Activated naive CD8-positive, alpha-beta T cell treated with anti-CD3 and anti-CD28 coated beads, Interleukin-2, amount 50 U/mL, for 24 hours (primary cell): ENCODE results near the gene TULP3.

Experiments used
- ATAC-seq: fragments of 150-1000 bp; cut with Tn5 transposase; one replicate; pipeline ENCODE4 v1.10.0; 2021
- DNase-seq: peaks from one replicate; pipeline ENCODE4 v3.0.0; 2021
- H3K27ac Mint-ChIP-seq: one replicate; pipeline ENCODE4 v1.8.0; 2021; ENCODE audit warnings: mild to moderate bottlenecking, mixed read lengths
- H3K27me3 Mint-ChIP-seq: one replicate; pipeline ENCODE4 v1.8.0; 2021; ENCODE audit warnings: mixed read lengths
- H3K36me3 Mint-ChIP-seq: one replicate; pipeline ENCODE4 v1.8.0; 2021; ENCODE audit warnings: low read depth, mixed read lengths
- H3K4me1 Mint-ChIP-seq: one replicate; pipeline ENCODE4 v1.8.0; 2021; ENCODE audit warnings: mixed read lengths
- H3K4me3 Mint-ChIP-seq: one replicate; pipeline ENCODE4 v1.8.0; 2021; ENCODE audit warnings: mild to moderate bottlenecking, moderate library complexity, mixed read lengths
- H3K9me3 Mint-ChIP-seq: one replicate; pipeline ENCODE4 v1.8.0; 2021; ENCODE audit warnings: mixed read lengths

TULP3 gene

GRCh38 chr12:2960390-2960956 is 69.8 kb downstream of the TULP3 start:
- H3K4me1 Mint-ChIP-seq: peaks cover 16% of the 10 kb centered on the region
- no peaks in the 10 kb centered on the region for H3K36me3 Mint-ChIP-seq
- peaks cover 63% of the 10 kb centered on the region for H3K27me3 Mint-ChIP-seq
- H3K4me3 Mint-ChIP-seq: peak overlapping the region; percentile 69
- H3K27ac Mint-ChIP-seq: no peak overlapping the region
- DNase-seq (peak; percentile 5), ATAC-seq (peak; percentile 49)
- no peaks in the 10 kb centered on the region for H3K9me3 Mint-ChIP-seq

GRCh38 chr12:2960996-2961616 is 70.4 kb downstream of the TULP3 start:
- DNase-seq (no peak), ATAC-seq (no peak)
- Mint-ChIP-seq H3K27me3 (peaks cover 60% of the 10 kb centered on the region), H3K9me3 (no peaks in the 10 kb centered on the region), H3K4me1 (peaks cover 16% of the 10 kb centered on the region), H3K4me3 (peak overlapping the region; percentile 69), H3K27ac (no peak overlapping the region), H3K36me3 (no peaks in the 10 kb centered on the region)

DNA sequence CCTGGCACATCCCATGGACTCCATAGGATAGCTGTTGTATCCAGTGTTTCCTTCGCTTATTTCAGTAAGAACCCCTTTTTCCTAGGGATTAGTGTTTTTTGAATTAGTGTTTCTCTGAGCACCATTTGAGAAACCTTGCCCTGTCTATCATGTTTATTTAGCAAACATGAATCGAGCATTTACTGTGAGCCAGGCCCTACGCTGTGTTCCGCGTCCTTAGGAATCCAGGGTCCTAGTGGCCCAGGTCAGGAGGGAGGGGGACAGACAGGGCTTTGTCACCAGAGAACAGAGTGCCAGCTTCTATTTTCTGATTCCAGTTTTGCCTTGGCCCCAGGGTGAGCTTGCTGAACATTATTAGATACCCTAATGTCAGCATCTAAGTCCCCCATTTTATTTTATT is 71.0 kb downstream of the TULP3 start:
- DNase-seq (no peak), ATAC-seq (no peak)
- no peaks in the 10 kb centered on the region for H3K36me3 Mint-ChIP-seq
- H3K9me3 Mint-ChIP-seq: no peaks in the 10 kb centered on the region
- H3K27ac Mint-ChIP-seq: no peak overlapping the region
- H3K27me3 Mint-ChIP-seq: peaks cover 55% of the 10 kb centered on the region
- H3K4me1 Mint-ChIP-seq: peaks cover 16% of the 10 kb centered on the region
- no peak overlapping the region for H3K4me3 Mint-ChIP-seq

- ATAC-seq (no peak), DNase-seq (no peak)
- Mint-ChIP-seq H3K9me3 (no peaks in the 10 kb centered on the region), H3K27me3 (peaks cover 41% of the 10 kb centered on the region), H3K4me3 (no peak overlapping the region), H3K36me3 (no peaks in the 10 kb centered on the region), H3K27ac (no peak overlapping the region), H3K4me1 (peaks cover 16% of the 10 kb centered on the region)
These were observed 72.6 kb downstream of the TULP3 start for GRCh38 chr12:2963154-2963759.

- no peaks in the 10 kb centered on the region for H3K36me3 Mint-ChIP-seq
- H3K9me3 Mint-ChIP-seq: no peaks in the 10 kb centered on the region
- no peak for DNase-seq
- H3K4me3 Mint-ChIP-seq: no peak overlapping the region
- H3K4me1 Mint-ChIP-seq: peaks cover 12% of the 10 kb centered on the region
- peaks cover 37% of the 10 kb centered on the region for H3K27me3 Mint-ChIP-seq
- no peak overlapping the region for H3K27ac Mint-ChIP-seq
- ATAC-seq: no peak
These were observed 73.1 kb downstream of the TULP3 start for GRCh38 chr12:2963760-2964292.

DNA sequence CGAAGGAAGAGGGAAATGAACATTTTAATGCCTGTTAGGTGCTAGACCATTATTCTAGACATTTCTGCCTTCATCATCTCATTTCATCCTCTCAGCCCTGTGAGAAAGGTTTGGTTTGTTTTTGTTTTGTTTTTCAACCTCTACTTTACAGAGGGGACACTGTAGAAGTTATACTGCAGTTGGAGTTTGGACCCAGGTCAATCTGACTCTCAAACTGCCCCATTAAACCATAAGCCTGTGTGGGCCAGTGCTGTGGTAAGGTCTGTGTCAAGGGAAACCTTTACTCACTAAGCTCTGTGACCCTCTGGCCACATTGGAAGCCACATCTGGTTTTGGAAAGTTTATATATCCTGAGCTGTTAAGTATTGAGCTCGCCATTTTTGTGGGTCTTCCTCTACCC is 77.0 kb downstream of the TULP3 start:
- Mint-ChIP-seq H3K27ac (no peak overlapping the region), H3K9me3 (no peaks in the 10 kb centered on the region), H3K4me1 (no peaks in the 10 kb centered on the region), H3K36me3 (no peaks in the 10 kb centered on the region), H3K4me3 (no peak overlapping the region), H3K27me3 (peaks cover 16% of the 10 kb centered on the region)
- ATAC-seq (no peak), DNase-seq (no peak)

DNA sequence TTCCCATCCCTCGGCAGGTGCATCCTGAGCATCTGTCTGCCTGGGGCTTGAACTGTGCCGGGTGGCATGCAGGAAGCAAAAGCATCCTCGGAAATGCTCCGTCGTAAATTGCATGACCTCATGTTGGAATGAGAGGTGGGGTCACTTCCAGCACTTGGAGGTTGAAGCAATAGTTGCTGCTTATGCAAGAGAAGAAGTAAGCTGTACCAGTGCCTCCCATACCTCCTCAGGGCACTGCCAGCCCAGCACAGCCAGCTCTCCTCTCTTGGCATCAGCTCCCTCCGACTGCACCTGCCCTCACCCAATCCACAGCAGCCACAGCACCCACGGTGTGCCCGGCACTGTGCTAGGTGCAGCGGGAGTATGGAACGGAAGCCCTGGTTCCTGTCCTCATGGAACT is 80.1 kb downstream of the TULP3 start:
- Mint-ChIP-seq H3K9me3 (no peaks in the 10 kb centered on the region), H3K27ac (no peak overlapping the region), H3K4me3 (no peak overlapping the region), H3K36me3 (no peaks in the 10 kb centered on the region), H3K4me1 (no peaks in the 10 kb centered on the region), H3K27me3 (peaks cover 9% of the 10 kb centered on the region)
- ATAC-seq (no peak), DNase-seq (no peak)

GRCh38 chr12:2973566-2973965 is 82.9 kb downstream of the TULP3 start:
- Mint-ChIP-seq H3K4me3 (no peak overlapping the region), H3K27ac (no peak overlapping the region), H3K36me3 (no peaks in the 10 kb centered on the region), H3K4me1 (no peaks in the 10 kb centered on the region), H3K27me3 (peaks cover 9% of the 10 kb centered on the region), H3K9me3 (no peaks in the 10 kb centered on the region)
- ATAC-seq (no peak), DNase-seq (no peak)

DNA sequence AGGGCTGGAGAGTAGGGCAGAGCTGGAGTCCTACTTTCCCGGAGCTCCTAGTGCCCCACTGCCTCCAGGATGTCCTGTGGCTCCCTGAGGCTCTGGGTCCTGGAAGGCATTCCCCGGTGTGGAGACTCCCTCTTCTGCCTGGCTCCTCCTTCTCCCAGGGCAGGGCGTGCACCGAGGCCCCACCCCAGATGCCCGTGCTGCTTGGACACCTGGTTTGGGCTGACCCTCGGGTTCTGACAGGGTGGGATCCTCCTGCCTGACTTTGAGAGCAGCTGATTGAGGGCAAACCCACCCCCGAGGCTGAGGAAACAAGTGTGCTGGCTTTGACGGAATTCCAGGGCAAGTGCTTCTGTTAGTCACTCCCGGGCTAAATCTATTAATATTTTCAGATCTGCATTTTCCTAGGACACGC is 83.9 kb downstream of the TULP3 start:
- Mint-ChIP-seq H3K36me3 (no peaks in the 10 kb centered on the region), H3K27me3 (peaks cover 9% of the 10 kb centered on the region), H3K27ac (no peak overlapping the region), H3K9me3 (no peaks in the 10 kb centered on the region), H3K4me3 (no peak overlapping the region), H3K4me1 (no peaks in the 10 kb centered on the region)
- no peak for DNase-seq
- ATAC-seq: no peak

DNA sequence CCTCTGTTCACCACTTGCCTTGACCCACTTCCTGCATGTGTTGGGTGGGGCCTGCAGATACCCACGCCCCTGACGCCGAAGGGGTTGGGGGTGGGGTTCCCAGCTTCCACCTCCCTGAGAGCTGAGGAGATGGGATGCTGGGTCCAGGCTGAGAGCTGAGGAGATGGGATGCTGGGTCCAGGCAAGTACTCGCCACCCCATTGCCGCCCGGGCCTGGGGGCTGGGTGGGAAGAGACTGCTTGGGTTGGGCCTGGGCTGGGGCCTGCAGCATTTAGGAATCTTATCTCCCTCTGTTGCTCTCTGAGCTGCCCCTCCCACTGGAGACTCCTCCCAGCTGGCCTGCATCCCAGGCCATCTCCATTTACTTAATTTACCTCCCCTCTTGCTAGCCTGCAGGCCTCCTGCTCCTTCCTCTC is 85.9 kb downstream of the TULP3 start:
- H3K27me3 Mint-ChIP-seq: peaks cover 6% of the 10 kb centered on the region
- no peak overlapping the region for H3K4me3 Mint-ChIP-seq
- H3K9me3 Mint-ChIP-seq: no peaks in the 10 kb centered on the region
- no peak for DNase-seq
- no peak overlapping the region for H3K27ac Mint-ChIP-seq
- no peaks in the 10 kb centered on the region for H3K4me1 Mint-ChIP-seq
- no peaks in the 10 kb centered on the region for H3K36me3 Mint-ChIP-seq
- no peak for ATAC-seq

GRCh38 chr12:2977776-2978175 is 87.1 kb downstream of the TULP3 start:
- Mint-ChIP-seq H3K9me3 (no peaks in the 10 kb centered on the region), H3K27ac (no peak overlapping the region), H3K4me1 (no peaks in the 10 kb centered on the region), H3K27me3 (peaks cover 4% of the 10 kb centered on the region), H3K36me3 (no peaks in the 10 kb centered on the region), H3K4me3 (no peak overlapping the region)
- ATAC-seq: no peak
- no peak for DNase-seq

DNA sequence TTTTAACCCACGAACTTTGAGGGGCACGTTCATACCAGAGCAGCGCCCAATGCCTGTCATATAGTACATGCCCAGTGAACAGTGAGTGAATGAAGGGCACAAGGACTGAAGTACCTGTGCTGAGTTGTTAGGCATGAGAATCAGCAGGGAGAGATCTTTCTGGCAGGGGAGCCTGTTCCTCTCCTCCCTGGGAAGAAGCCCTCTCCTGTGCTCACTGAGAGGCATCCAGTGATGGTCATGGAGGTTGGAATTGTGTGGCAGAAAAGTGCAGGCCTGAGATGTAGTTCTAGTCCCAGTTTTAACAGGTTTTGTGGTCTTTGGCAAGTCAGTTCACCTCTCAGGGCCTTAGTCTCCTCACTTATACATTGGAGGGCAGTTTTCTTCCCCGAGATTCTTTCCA is 89.1 kb downstream of the TULP3 start:
- Mint-ChIP-seq H3K27ac (no peak overlapping the region), H3K4me3 (no peak overlapping the region), H3K36me3 (no peaks in the 10 kb centered on the region), H3K4me1 (no peaks in the 10 kb centered on the region), H3K27me3 (peaks cover 3% of the 10 kb centered on the region), H3K9me3 (no peaks in the 10 kb centered on the region)
- ATAC-seq (no peak), DNase-seq (no peak)

- H3K27ac Mint-ChIP-seq: no peak overlapping the region
- H3K36me3 Mint-ChIP-seq: no peaks in the 10 kb centered on the region
- no peak overlapping the region for H3K4me3 Mint-ChIP-seq
- no peaks in the 10 kb centered on the region for H3K9me3 Mint-ChIP-seq
- DNase-seq (no peak), ATAC-seq (no peak)
- no peaks in the 10 kb centered on the region for H3K4me1 Mint-ChIP-seq
- H3K27me3 Mint-ChIP-seq: peaks cover 2% of the 10 kb centered on the region
These were observed 89.9 kb downstream of the TULP3 start for GRCh38 chr12:2980630-2981029.

- H3K27me3 Mint-ChIP-seq: no peaks in the 10 kb centered on the region
- H3K9me3 Mint-ChIP-seq: no peaks in the 10 kb centered on the region
- H3K4me1 Mint-ChIP-seq: no peaks in the 10 kb centered on the region
- no peak overlapping the region for H3K4me3 Mint-ChIP-seq
- DNase-seq: no peak
- H3K27ac Mint-ChIP-seq: no peak overlapping the region
- H3K36me3 Mint-ChIP-seq: no peaks in the 10 kb centered on the region
- no peak for ATAC-seq
These were observed 91.7 kb downstream of the TULP3 start for GRCh38 chr12:2982361-2982760.

DNA sequence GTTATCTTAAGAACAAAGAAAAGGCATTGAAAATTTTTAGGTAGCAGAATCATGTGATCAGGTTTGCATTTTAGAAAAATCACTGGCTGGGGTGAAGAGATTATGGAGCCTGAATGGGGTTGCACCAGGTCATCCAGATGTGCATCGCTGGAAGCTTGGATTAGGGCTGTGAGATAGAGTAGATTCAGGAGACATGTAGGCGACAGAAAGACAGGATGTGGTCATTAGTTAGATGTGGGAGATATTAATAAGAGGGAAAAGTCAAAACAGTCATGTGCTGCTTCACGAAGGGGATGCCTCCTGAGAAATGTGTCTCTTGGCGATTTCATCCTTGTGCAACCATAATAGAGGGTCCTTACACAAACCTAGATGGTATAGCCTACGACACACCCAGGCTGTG is 93.6 kb downstream of the TULP3 start:
- Mint-ChIP-seq H3K36me3 (no peaks in the 10 kb centered on the region), H3K4me1 (no peaks in the 10 kb centered on the region), H3K27me3 (no peaks in the 10 kb centered on the region), H3K27ac (no peak overlapping the region), H3K9me3 (no peaks in the 10 kb centered on the region), H3K4me3 (no peak overlapping the region)
- DNase-seq (no peak), ATAC-seq (no peak)
